Skin epidermis (tissue), 12 donors: ENCODE data around the gene TDRD10.
"Not testable (repeated sequence)": the region's sequence is repeated elsewhere in the genome, so short reads cannot be mapped to it uniquely, and the experiment has no call there.

Experiments used
- H3K27ac ChIP-seq, 21 experiments: fragments of 200-600 bp; sonication (generic) in 11 of 21; one replicate each; pipeline ENCODE4 v1.5.0; 2020; ENCODE audit warnings: mild to moderate bottlenecking in 3 of 21, inconsistent platforms in 2 of 21, moderate library complexity in 2 of 21
- H3K4me3 ChIP-seq, 7 experiments: fragments of 200-600 bp; sonication (generic) in 2 of 7; one replicate each; pipeline ENCODE4 v1.5.0; 2020; ENCODE audit warnings: inconsistent platforms in 2 of 7, mild to moderate bottlenecking in 2 of 7, moderate library complexity in 1 of 7

Gene TDRD10

DNA sequence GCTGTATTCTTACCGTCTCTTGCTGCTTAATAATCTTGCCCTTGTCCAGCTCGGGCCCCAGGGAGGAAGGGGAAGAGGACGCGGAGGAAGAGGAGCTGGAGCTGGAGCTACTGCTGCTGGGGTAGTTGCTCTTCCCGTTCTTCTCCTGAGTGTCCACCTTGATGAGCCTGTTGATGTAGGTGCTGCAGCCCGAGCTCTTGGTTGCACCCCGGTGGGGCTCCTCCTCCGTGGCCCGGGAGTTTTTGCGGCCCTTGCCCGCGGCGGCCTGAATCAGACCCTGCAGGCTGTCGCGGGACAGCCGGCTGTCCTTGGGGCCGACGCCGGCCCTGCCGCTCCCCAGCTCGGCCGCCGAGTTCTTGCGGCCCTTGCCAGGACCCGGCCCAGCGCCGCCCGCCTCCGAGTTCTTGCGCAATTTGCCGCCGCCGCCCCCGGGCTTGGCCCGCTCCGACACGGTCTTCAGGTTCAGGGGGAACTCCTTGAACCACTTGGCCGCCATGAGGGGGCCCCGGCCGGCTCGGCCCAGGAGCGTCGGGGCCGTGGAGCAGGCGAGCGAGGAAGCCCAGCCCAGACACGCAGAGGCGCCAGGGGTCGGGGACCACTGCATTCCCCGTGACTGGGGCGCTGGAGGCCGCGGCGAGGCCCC lies 475 bp upstream of the TDRD10 start:
- peak overlapping the region; percentile 12 to 42 (median 32) for H3K4me3 ChIP-seq
- H3K27ac ChIP-seq, result peak overlapping the region in 19 of 21 experiments; percentile 8 to 84 (median 60)

DNA sequence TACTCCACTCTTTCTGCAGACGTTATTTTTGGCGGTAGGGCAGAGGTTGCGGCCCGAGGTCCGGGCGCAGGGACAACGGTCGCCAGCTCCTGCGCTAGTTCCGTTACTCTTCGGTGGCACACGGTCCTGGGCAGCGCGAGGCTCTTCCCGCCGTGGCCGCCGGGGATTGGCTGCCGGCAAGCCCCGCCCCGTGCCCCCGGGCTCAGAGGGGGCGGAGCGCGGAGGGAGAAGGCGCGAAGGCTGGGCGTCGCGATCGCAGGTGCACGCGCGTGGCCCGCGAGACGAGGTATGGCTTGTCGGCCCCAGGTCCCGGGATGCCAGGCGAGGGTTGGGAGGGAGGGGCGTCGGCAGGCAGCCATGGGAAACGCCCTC lies 711 bp downstream of the TDRD10 start:
- Histone ChIP-seq H3K27ac (peak overlapping the region in 5 of 21 experiments; percentile 12 to 81 (median 77)), H3K4me3 (peak overlapping the region in 6 of 7 experiments; percentile 12 to 42 (median 34))

DNA sequence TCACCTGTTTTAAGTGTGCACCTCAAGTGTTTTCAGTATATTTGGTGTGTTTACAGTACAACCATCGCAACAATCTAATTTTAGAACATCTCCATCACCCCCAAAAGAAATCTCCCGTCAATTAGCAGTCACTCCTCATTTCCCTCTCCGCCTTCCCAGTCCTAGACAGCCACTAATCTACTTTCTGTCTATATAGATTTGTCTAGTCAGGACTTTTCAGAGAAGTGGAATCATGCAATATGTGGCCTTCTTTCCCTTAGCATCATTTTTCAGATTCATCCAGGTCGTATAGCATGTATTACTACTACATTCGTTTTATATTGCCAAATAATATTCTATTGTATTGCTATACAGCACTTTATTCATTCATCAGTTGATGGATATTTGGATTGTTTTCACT lies 1.9 kb downstream of the TDRD10 start:
- H3K4me3 ChIP-seq, result no peak overlapping the region
- H3K27ac ChIP-seq, result no peak overlapping the region

- Histone ChIP-seq H3K4me3 (no peak overlapping the region), H3K27ac (no peak overlapping the region)
Observed at GRCh38 chr1:154512760-154513159, 10.7 kb downstream of the TDRD10 start.

DNA sequence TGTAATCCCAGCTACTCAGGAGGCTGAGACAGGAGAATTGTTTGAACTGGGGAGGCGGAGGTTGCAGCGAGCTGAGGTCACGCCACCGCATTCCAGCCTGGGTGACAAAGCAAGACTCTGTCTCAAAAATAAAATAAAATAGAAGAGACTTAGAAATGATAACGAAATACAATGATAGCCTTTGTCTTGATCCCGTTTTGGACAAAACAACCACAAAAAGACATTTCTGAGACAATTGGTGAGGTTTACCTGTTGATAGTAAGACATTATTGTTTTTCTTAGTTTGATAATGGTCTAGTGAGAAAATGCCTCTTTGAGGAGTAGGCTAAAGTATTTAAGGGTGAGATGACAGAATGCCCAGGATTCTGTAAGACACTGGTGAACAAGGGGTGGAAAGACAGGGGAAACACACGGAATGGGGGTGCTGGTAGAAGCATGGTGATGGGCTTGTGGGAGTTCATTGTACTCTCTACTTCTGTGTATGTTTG lies 12.1 kb downstream of the TDRD10 start:
- H3K4me3 ChIP-seq, result no peak overlapping the region

GRCh38 chr1:154517661-154518060 lies 15.6 kb downstream of the TDRD10 start:
- Histone ChIP-seq H3K4me3 (no peak overlapping the region), H3K27ac (no peak overlapping the region)

More for the DNA sequence above, 12.1 kb downstream of the TDRD10 start:
- no peak overlapping the region for H3K27ac ChIP-seq

GRCh38 chr1:154519591-154519991 lies 17.6 kb downstream of the TDRD10 start:
- Histone ChIP-seq H3K4me3 (no peak overlapping the region), H3K27ac (peak overlapping the region in 4 of 21 experiments; percentile 2 to 46 (median 25))

DNA sequence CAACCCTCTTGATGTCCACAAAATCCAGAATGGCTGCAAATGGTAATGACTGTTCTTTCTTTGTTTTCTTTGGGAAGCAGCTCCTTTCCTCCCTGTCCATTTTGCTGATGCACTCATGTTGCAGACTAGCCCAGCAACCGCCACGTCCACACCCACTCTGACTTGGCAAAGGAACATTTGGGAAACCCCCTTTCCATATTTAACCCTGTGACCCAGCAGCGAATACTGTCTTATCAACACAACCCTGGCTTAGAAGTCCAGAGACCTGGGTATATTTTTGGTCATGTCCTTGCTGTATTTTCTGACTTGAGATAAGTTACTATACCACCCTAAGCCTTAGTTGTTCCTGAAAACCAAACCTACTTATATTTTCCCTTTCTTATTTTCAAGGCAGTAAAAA lies 18.3 kb downstream of the TDRD10 start:
- Histone ChIP-seq H3K27ac (peak overlapping the region in 2 of 21 experiments; percentile 21 to 46), H3K4me3 (no peak overlapping the region)

- H3K4me3 ChIP-seq, result no peak overlapping the region
- H3K27ac ChIP-seq, result no peak overlapping the region
Observed at GRCh38 chr1:154521695-154522094, 19.7 kb downstream of the TDRD10 start.

DNA sequence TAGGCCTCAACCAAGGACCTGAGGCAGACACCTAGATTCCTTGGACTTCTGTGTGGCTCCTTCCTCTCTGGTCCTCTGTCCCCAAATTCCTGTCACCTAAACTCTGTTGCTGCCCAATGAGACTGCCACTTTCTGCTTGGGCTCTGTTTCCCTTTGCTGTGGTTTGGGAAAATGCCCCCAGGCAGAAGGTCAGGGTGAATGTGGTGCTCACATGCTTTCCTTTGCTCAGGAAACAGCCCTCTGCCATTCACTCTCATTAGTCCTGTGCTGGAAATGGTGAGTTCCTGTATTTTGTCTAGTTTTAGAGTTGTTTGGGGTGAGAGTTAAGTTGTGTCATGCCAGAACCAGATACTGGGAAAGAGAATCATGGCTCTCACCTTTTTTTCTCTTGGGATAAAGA lies 22.9 kb downstream of the TDRD10 start:
- Histone ChIP-seq H3K27ac (no peak overlapping the region), H3K4me3 (no peak overlapping the region)

DNA sequence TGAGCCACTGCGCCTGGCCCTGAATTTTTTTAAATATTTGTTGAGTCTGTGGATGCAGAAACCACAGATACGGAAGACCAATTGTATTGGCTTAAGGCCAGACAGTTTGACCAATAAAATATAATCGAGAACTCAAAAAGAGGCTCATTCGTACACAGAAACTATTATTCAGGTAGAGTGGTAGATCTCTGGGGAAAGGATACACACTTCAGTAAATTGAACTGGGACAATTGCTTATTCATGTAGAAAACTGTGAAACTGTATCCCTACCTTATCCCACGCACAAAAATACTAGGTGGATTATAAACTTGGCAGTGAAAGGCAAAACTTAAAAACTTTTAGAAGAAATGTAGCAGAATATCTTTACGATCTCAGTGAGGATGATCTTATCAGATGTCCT lies 25.2 kb downstream of the TDRD10 start:
- Histone ChIP-seq H3K4me3 (no peak overlapping the region), H3K27ac (no peak overlapping the region)

GRCh38 chr1:154529308-154529707 lies 27.3 kb downstream of the TDRD10 start:
- no peak overlapping the region for H3K27ac ChIP-seq
- no peak overlapping the region for H3K4me3 ChIP-seq

DNA sequence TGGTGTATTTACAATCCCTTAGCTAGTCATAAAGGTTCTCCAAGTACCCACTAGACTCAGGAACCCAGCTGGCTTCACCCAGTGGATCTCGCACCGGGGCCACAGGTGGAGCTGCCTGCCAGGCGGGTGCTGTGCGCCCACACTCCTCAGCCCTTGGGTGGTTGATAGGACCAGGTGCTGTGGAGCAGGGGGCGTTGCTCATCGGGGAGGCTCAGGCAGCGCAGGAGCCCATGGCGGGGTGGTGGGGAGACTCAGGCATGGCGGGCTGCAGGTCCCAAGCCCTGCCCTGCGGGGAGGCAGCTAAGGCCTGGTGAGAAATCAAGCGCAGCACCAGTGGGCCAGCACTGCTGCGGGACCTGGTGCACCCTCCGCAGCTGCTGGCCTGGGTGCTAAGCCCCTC lies 29.9 kb downstream of the TDRD10 start:
- H3K4me3 ChIP-seq, H3K27ac ChIP-seq: not testable (repeated sequence)

GRCh38 chr1:154533952-154534844 lies 32.2 kb downstream of the TDRD10 start:
- no peak overlapping the region for H3K4me3 ChIP-seq
- no peak overlapping the region for H3K27ac ChIP-seq

DNA sequence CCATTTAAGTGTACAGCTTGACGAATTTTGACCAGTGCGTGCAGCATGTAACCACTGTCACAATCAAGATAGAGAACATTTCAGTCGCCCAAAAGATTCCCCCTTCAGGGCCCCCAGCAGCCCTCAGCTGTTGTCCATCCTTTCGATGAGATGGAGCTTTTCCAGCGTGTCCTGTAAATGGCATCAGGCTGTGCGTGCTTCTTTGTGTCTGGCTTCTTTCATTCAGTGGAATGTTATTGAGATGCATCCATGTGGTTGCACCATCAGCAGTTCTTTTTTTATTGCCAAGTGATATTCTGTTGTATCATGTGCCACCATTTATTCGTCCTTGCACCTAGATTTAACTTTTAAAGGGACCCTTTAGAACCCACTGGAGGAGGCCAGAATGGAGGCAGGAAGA lies 34.6 kb downstream of the TDRD10 start:
- H3K4me3 ChIP-seq, result no peak overlapping the region
- H3K27ac ChIP-seq, result no peak overlapping the region

GRCh38 chr1:154539486-154540483 lies 37.8 kb downstream of the TDRD10 start:
- Histone ChIP-seq H3K27ac (no peak overlapping the region), H3K4me3 (no peak overlapping the region)

DNA sequence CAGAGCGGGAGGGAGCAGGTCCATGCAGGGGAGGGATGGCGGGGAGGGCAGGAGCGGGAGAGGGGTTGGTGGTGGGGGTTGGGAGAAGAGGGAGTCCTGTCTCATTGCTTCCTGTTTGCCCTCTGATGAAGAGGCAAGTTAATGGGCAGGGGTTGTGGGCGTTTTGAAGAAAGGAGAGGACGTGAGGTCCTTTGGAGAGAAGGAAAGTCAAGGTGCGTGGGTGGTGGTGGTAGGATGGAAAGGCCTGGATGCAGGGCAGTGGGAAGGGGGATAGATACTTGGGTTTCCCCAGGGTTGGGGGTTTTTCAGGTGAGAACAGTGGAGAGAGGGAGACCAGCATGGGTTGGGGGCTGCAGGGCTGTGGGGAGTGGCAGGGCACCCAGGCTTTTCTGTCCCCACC lies 39.2 kb downstream of the TDRD10 start:
- Histone ChIP-seq H3K27ac (no peak overlapping the region), H3K4me3 (no peak overlapping the region)

DNA sequence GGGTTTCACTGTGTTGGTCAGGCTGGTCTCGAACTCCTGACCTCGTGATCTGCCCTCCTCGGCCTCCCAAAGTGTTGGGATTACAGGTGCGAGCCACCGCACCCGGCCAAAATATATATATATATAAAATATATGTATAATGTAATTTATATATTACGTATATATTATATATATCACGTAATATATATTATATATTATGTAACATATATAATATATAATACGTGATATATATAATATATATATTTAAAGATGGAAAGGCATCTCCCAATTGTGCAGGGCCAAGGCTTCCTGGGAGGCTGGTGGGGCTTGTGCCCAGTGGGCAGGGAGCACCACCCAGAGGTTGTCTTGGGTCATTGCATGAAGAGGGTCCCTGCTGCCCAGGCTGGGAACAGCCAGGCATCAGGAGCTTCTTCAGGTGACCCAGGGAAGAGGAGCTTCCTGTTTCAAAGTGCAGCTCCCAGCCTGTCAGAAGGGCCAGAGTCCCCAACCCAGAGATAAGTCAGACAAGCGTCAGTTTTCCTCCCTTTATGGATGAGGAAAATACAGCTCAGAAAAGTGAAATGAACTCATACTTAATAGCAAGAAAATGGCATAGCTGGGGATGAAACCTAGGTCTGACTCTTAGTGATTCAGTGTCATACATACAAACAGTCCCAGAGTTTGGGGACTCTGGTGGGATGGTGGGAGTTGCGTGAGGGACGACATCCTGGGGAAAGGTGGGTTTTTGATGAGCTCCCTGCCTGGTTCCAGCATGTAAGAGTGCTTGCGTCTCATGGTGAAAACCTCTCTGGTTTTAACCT lies 44.4 kb downstream of the TDRD10 start:
- peak overlapping the region in 2 of 21 experiments; percentile 37 to 67 for H3K27ac ChIP-seq

More for the DNA sequence above, 44.4 kb downstream of the TDRD10 start:
- H3K4me3 ChIP-seq, result no peak overlapping the region
